ENCODE measurements around the gene INHBA. TPM values are rescaled to one million over a fixed set of nuclear protein-coding genes. Genes with fewer than 3 reads are reported as not detected.

The INHBA gene
- total and polyA plus RNA-seq, 2 donors (not counting 3 experiments of a cell fraction or from before 2014, with no cell fraction given): 22.9 to 23.2 TPM

DNA sequence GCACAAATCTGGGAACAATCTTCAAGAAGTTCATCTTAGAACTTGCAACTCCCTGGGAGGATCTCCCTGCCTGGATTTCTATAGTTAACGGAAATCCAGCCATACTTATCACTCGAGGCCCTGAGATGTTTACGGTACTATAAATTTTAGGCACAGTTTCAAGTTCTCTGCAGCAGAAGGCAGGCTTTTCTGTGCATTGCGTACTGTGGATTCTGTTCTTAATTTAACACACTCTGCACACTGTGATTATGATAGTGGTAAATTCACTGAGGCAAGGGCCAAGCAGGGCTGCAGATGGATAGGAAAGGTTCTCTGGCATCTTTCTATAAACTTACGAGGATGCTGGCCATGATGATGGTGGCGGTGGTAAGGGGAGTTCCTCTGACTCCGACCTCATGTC is 10.6 kb downstream of the INHBA start:
- POLR2A ChIA-PET: no interaction called here
- DNase-seq (ENCODE audit: low read depth, low spot score) (no peak), FAIRE-seq (no peak)
- intact Hi-C loops (cut with micrococcal nuclease): loop anchor here (10.0 kb wide), 1 partner anchor 297 kb away; no protein-coding TSS in a partner anchor
- Histone ChIP-seq H3K79me2 (ENCODE audit: control insufficient read depth, insufficient read depth, low read length) (peaks cover 54% of the 10 kb centered on the region), H2AFZ (ENCODE audit: low read depth, low read length) (no peak overlapping the region), H3K4me2 (ENCODE audit: insufficient read depth, low read length) (no peak overlapping the region), H3K4me1 (ENCODE audit: control insufficient read depth, extremely low read depth, insufficient read depth, low read length) (peaks cover 31% of the 10 kb centered on the region), H3K9ac (replicated peaks; ENCODE audit: extremely low read depth, insufficient read depth, low read length) (no peak overlapping the region), H3K9me1 (replicated peaks; ENCODE audit: control insufficient read depth, extremely low read depth, insufficient read depth, low read length) (no peaks in the 10 kb centered on the region), H3K27ac (ENCODE audit: insufficient read depth, low read depth, low read length) (no peak overlapping the region), H4K20me1 (replicated peaks; ENCODE audit: control insufficient read depth, extremely low read depth, insufficient read depth, low read length) (no peaks in the 10 kb centered on the region), H3K27me3 (ENCODE audit: control insufficient read depth in 2 of 2, insufficient read depth in 2 of 2, low read length in 2 of 2) (no peaks in the 10 kb centered on the region), H3K9me3 (replicated peaks; ENCODE audit: control insufficient read depth, insufficient read depth, low read length) (no peaks in the 10 kb centered on the region), H3K36me3 (ENCODE audit: control insufficient read depth in 2 of 2, extremely low read depth in 1 of 2, insufficient read depth in 2 of 2, low read length in 2 of 2) (peaks cover 8 to 15% of the 10 kb centered on the region in 2 experiments), H3K4me3 (replicated peaks in 1 of 3; ENCODE audit: insufficient read depth in 1 of 3, low read depth in 1 of 3, low read length in 3 of 3) (no peak overlapping the region)
- dilution Hi-C loops (cut with MboI; ENCODE audit: extremely low pct_ligation_motif_present, low sequenced_read_pairs): no loop called here
- BruUV-seq (replicated peaks): no TSS peak
- CTCF ChIA-PET: interaction anchor here (1.0 to 1.1 kb wide), 3 partner anchors 10 to 689 kb away, joined by 3 to 4 read pairs (median 3); no protein-coding TSS in a partner anchor
- no peak for TF ChIP-seq POLR2A (IDR thresholded peaks at IDR 0.05; ENCODE audit: low read depth, low read length)

DNA sequence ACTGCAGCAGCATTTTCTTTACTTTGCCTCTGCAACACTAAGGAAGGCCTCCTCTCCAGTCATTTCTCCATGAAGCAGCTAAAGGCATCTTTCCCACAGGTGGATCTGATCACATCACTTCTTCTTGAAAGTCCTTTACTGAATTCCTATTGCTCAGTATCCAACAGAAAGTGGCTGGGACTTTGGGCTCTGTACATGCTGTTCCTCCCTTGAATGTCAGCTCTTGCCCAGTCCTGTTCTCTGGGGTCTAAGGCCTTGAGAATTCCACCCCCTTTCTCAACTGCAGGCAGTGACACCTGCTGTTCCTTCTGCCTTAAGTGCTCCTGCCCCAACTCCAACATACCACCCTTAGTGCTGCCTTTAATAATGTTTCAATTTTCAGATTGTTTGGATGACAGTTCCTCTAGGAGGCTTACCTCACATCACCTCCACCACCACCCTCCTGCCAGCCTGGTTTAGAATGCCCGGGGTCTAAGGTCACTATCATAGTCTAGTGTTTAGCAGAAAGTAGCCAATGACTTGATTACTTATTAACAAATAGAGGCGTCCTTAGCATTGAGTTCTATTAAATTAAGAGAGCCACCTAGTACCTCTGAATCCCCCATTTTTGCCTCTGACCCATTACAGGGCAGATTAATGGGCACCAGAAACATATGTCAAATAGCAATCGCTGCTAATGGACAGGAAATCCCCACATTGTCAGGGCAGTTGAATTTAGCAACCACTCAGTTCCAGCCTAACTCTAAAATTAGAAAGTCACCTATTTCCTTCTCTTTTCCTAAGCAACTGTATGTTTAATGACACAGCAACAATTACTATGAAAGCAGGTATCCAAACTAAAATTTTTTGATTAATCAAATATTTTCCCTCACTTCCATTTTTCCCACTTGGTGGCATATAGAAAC is 11.4 kb downstream of the INHBA start:
- no peak for DNase-seq (ENCODE audit: low read depth, low spot score)
- TF ChIP-seq POLR2AphosphoS5 (IDR thresholded peaks at IDR 0.05; ENCODE audit: insufficient read depth, low read depth, low read length): no peak
- TF ChIP-seq JUN (IDR thresholded peaks at IDR 0.05; ENCODE audit: borderline replicate concordance, insufficient read depth, insufficient read length, low read depth): no peak
- TF ChIP-seq GATA2 (IDR thresholded peaks at IDR 0.05; ENCODE audit: insufficient read depth, insufficient read length, low read depth, low read length): no peak
- no peak for TF ChIP-seq MYC (IDR thresholded peaks at IDR 0.05; ENCODE audit: low read depth, low read length)
- no peak for TF ChIP-seq EZH2 (IDR thresholded peaks at IDR 0.05; ENCODE audit: borderline replicate concordance, low read depth, low read length, severe bottlenecking)
- TF ChIP-seq, protein P1, sequence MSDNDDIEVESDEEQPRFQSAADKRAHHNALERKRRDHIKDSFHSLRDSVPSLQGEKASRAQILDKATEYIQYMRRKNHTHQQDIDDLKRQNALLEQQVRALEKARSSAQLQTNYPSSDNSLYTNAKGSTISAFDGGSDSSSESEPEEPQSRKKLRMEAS (IDR thresholded peaks at IDR 0.05; ENCODE audit: insufficient read depth, insufficient read length): no peak
- no peak for TF ChIP-seq FOS (IDR thresholded peaks at IDR 0.05; ENCODE audit: borderline replicate concordance, insufficient read depth, low read length)
- TF ChIP-seq POLR2A (IDR thresholded peaks at IDR 0.05; ENCODE audit: low read depth, low read length): no peak
- TF ChIP-seq, protein P2, sequence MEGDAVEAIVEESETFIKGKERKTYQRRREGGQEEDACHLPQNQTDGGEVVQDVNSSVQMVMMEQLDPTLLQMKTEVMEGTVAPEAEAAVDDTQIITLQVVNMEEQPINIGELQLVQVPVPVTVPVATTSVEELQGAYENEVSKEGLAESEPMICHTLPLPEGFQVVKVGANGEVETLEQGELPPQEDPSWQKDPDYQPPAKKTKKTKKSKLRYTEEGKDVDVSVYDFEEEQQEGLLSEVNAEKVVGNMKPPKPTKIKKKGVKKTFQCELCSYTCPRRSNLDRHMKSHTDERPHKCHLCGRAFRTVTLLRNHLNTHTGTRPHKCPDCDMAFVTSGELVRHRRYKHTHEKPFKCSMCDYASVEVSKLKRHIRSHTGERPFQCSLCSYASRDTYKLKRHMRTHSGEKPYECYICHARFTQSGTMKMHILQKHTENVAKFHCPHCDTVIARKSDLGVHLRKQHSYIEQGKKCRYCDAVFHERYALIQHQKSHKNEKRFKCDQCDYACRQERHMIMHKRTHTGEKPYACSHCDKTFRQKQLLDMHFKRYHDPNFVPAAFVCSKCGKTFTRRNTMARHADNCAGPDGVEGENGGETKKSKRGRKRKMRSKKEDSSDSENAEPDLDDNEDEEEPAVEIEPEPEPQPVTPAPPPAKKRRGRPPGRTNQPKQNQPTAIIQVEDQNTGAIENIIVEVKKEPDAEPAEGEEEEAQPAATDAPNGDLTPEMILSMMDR (IDR thresholded peaks at IDR 0.05; ENCODE audit: extremely low read depth in 1 of 2, insufficient read depth in 1 of 2, low read depth in 1 of 2, low read length in 2 of 2): no peak
- no peak overlapping the region for H2AFZ ChIP-seq (ENCODE audit: low read depth, low read length)
- no peaks in the 10 kb centered on the region for H3K27me3 ChIP-seq (ENCODE audit: control insufficient read depth in 2 of 2, insufficient read depth in 2 of 2, low read length in 2 of 2)
- H3K79me2 ChIP-seq (ENCODE audit: control insufficient read depth, insufficient read depth, low read length): peaks cover 47% of the 10 kb centered on the region
- H3K9me3 ChIP-seq (replicated peaks; ENCODE audit: control insufficient read depth, insufficient read depth, low read length): no peaks in the 10 kb centered on the region
- ChIA-PET POLR2A (no interaction called here), CTCF (no interaction called here)
- no peak overlapping the region for H3K4me3 ChIP-seq (replicated peaks in 1 of 3; ENCODE audit: insufficient read depth in 1 of 3, low read depth in 1 of 3, low read length in 3 of 3)
- no TSS peak for BruUV-seq (replicated peaks)
- peaks cover 11 to 15% of the 10 kb centered on the region in 2 experiments for H3K36me3 ChIP-seq (ENCODE audit: control insufficient read depth in 2 of 2, extremely low read depth in 1 of 2, insufficient read depth in 2 of 2, low read length in 2 of 2)
- peaks cover 31% of the 10 kb centered on the region for H3K4me1 ChIP-seq (ENCODE audit: control insufficient read depth, extremely low read depth, insufficient read depth, low read length)
- no peak overlapping the region for H3K27ac ChIP-seq (ENCODE audit: insufficient read depth, low read depth, low read length)
- H3K4me2 ChIP-seq (ENCODE audit: insufficient read depth, low read length): no peak overlapping the region
- FAIRE-seq: no peak
- no peaks in the 10 kb centered on the region for H4K20me1 ChIP-seq (replicated peaks; ENCODE audit: control insufficient read depth, extremely low read depth, insufficient read depth, low read length)
- no peak overlapping the region for H3K9ac ChIP-seq (replicated peaks; ENCODE audit: extremely low read depth, insufficient read depth, low read length)
- H3K9me1 ChIP-seq (replicated peaks; ENCODE audit: control insufficient read depth, extremely low read depth, insufficient read depth, low read length): no peaks in the 10 kb centered on the region
- dilution Hi-C loops (cut with MboI; ENCODE audit: extremely low pct_ligation_motif_present, low sequenced_read_pairs) (no loop called here), intact Hi-C loops (cut with micrococcal nuclease) (loop anchor here (10.0 kb wide), 1 partner anchor 297 kb away; no protein-coding TSS in a partner anchor)
